Dendritic cell treated with granulocyte-macrophage colony-stimulating factor and Interleukin-4, amounts not matched to agents 40 ng/mL and 50 ng/mL, for 4 days (primary cell): ENCODE results near the gene CDC34.

Source experiments
- H3K27ac Mint-ChIP-seq: one replicate; pipeline ENCODE4 v1.8.0; 2022; ENCODE audit warnings: mild to moderate bottlenecking, mixed read lengths
- H3K27me3 Mint-ChIP-seq: one replicate; pipeline ENCODE4 v1.8.0; 2022; ENCODE audit warnings: mild to moderate bottlenecking, mixed read lengths
- H3K36me3 Mint-ChIP-seq: one replicate; pipeline ENCODE4 v1.8.0; 2022; ENCODE audit warnings: low read depth, mixed read lengths
- H3K4me1 Mint-ChIP-seq: one replicate; pipeline ENCODE4 v1.8.0; 2022; ENCODE audit warnings: low read depth, mixed read lengths
- H3K4me3 Mint-ChIP-seq: one replicate; pipeline ENCODE4 v1.8.0; 2022; ENCODE audit warnings: mild to moderate bottlenecking, moderate library complexity, mixed read lengths
- H3K9me3 Mint-ChIP-seq: one replicate; pipeline ENCODE4 v1.8.0; 2022; ENCODE audit warnings: mixed read lengths
- intact Hi-C: fragments of 100-400 bp; cut with micrococcal nuclease; formaldehyde crosslinking; loops from one replicate; pipeline ENCODE4 v1.15.0; 2022

CDC34 gene

DNA sequence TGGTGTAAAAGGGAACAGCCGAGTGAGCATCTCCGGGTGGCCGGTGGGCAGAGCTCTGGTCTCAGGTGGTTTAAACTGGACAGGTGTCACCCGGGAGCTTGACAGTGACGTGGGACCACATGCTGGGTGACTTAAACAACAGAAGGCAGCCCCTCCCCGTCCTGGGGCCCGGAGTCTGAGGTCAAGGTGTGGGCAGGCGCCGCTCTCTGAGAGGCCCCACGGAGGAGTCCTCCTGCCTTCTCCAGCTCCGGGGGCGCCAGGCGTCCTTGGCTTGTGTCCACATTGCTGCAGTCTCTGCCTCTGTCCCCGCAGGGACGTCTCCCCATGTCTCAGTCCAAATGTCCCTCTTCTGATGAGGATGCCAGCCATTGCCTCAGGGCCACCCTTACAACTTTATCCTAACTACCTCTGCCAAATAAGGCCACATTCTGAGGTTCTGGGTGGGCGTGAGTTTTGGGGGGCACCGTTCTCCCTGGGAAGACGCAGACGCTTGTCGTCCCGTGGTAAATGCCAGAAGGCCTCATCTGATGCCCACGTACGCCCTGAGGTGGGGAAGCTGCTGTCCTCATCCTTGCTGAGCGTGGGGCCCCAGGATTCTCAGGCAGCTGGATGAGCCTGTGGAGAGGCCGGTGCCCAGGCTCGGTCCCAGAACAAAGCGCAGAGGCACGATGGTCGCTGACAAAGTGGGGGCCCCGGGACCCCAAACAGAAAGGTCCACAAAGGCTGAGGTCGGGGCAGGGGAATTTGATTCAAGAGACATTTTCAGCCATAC lies 25.2 kb downstream of the CDC34 start:
- Mint-ChIP-seq H3K4me3 (peak overlapping the region; percentile 61), H3K36me3 (no peaks in the 10 kb centered on the region), H3K27ac (peak overlapping the region; percentile 87), H3K4me1 (peaks cover 37% of the 10 kb centered on the region), H3K27me3 (peaks cover 1% of the 10 kb centered on the region), H3K9me3 (no peaks in the 10 kb centered on the region)
- intact Hi-C loops: loop anchor here (2.0 kb wide), 1 partner anchor 16 kb away; the partner anchor contains the start of gene BSG

DNA sequence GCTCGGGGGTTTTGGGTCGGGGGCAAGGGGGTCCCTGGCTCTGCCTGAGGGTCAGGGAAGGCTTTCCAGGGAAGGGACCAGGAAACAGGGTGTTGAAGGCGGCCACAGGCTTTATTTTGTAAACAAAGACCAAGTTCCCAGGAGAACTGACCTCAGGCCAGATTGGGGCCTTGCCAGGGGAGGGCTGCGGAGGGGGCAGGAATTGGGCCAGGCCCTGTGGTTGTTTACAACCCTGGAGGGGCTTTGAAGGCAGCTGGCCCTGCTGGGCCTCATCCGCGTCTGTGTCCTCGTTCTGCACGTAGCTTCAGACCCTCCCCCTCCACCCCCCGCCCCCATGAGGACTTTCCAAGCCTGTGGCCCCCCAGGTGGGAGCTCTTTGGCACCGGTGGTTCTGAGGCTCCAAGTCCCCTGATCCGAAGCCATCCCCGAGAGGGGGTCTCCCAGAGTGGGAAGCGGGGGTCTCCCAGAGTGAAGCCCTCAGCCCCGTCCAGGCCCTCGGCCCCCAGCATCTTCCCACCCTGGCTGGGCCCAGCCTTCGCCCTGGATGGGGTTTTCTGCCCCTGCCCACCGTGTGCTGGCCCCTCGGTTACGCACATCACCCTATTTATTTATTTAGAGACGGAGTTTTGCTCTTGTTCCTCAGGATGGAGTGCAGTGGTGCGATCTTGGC lies 27.3 kb downstream of the CDC34 start:
- peaks cover 1% of the 10 kb centered on the region for H3K27me3 Mint-ChIP-seq
- H3K4me1 Mint-ChIP-seq: peaks cover 35% of the 10 kb centered on the region
- H3K36me3 Mint-ChIP-seq: peaks cover 14% of the 10 kb centered on the region
- peak overlapping the region; percentile 7 for H3K27ac Mint-ChIP-seq
- no peaks in the 10 kb centered on the region for H3K9me3 Mint-ChIP-seq
- intact Hi-C loops: no loop called here
- no peak overlapping the region for H3K4me3 Mint-ChIP-seq

DNA sequence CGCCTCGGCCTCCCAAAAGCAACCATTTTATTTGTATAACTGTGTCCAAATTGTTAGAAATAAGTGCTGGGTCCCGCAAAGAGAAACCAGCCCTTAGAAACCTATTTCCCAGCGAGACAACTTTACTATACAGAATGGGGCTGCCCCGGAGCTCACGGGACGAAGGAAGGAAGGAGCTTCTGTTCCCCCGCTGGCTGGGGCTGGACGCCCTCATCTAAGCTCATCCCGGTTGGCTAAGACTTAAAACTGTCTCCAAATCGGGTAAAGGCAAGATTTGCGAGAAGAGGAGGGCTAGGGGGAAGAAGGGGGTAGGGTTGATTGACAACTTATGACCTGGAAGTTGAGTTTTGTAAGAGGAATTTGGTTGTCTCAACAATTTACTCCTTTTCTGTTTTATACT lies 28.6 kb downstream of the CDC34 start:
- H3K9me3 Mint-ChIP-seq: no peaks in the 10 kb centered on the region
- peaks cover 1% of the 10 kb centered on the region for H3K27me3 Mint-ChIP-seq
- H3K4me3 Mint-ChIP-seq: no peak overlapping the region
- peaks cover 14% of the 10 kb centered on the region for H3K36me3 Mint-ChIP-seq
- H3K4me1 Mint-ChIP-seq: peaks cover 30% of the 10 kb centered on the region
- H3K27ac Mint-ChIP-seq: peak overlapping the region; percentile 7
- intact Hi-C loops: no loop called here

DNA sequence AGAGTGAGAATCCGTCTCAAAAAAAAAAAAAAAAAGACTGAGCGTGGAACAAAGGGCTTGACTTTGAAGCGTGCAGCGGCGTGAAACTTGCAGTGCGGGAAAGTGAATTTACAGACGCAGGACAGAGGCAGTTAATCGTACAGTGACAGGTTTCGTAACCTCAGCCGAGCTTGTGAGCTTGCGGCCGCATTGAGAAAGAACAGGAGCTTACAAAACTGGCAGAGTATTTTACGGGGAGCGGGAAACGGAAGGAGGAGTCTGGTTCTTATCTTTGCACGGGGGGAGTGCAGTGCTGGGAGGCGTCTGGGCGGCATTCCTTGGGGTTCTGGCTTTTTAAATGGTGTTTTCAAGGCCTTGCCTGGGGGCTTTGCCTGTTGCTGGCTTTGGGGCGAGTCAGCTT lies 34.8 kb downstream of the CDC34 start:
- H3K27me3 Mint-ChIP-seq: no peaks in the 10 kb centered on the region
- H3K36me3 Mint-ChIP-seq: peaks cover 19% of the 10 kb centered on the region
- H3K4me3 Mint-ChIP-seq: peak overlapping the region; percentile 64
- H3K9me3 Mint-ChIP-seq: no peaks in the 10 kb centered on the region
- intact Hi-C loops: no loop called here
- H3K27ac Mint-ChIP-seq: peak overlapping the region; percentile 73
- H3K4me1 Mint-ChIP-seq: peaks cover 33% of the 10 kb centered on the region

DNA sequence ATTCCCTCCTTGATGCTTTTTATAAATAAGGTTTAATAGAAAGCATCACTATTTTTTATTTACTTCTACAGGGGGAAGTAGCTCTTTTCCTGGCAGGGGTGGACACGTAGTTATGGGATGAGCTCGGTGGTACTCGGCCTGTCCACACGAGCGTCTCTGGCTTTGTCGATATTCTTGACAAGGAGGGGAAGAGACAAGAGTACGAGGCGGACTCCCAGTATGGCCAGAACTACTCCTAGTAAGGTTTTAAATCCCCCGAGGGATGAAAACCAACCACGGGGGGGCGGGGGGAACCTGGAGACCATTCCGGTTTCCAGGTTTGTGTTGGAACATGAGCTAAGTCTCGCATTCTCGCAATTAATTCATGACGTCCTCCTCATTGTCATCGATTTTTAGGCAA lies 35.3 kb downstream of the CDC34 start:
- Mint-ChIP-seq H3K4me1 (peaks cover 35% of the 10 kb centered on the region), H3K27me3 (no peaks in the 10 kb centered on the region), H3K27ac (peak overlapping the region; percentile 73), H3K36me3 (peaks cover 21% of the 10 kb centered on the region), H3K9me3 (no peaks in the 10 kb centered on the region), H3K4me3 (peak overlapping the region; percentile 64)
- intact Hi-C loops: no loop called here

DNA sequence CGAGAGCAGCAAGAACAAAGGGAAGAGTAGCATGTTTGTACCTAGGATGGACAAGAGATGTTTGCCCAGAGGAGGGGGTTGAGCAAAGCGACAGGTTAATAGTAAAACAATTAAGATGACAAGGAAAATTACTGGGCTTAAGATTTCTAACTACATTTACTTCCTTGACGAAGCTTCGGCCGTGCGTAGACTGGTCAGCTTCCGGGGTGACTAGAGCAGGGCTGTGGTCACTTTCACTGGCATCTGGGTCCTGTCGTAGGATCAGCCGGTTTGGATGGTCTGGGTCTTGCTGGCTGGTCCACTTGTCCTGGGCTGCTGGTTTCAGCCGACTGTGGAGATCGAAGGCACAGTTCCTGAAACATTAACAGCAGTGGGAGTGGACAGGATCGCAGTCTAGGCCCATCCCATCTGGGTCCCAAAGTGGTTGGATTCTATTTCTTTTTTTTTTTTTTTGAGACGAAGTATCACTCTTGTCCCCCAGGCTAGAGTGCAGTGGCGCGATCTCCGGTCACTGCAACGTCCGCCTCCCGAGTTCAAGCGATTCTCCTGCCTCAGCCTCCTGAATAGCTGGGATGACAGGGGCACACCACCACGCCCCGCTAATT lies 35.8 kb downstream of the CDC34 start:
- Mint-ChIP-seq H3K36me3 (peaks cover 20% of the 10 kb centered on the region), H3K9me3 (no peaks in the 10 kb centered on the region), H3K27ac (peak overlapping the region; percentile 73), H3K4me1 (peaks cover 40% of the 10 kb centered on the region), H3K4me3 (peak overlapping the region; percentile 64), H3K27me3 (no peaks in the 10 kb centered on the region)
- intact Hi-C loops: no loop called here

DNA sequence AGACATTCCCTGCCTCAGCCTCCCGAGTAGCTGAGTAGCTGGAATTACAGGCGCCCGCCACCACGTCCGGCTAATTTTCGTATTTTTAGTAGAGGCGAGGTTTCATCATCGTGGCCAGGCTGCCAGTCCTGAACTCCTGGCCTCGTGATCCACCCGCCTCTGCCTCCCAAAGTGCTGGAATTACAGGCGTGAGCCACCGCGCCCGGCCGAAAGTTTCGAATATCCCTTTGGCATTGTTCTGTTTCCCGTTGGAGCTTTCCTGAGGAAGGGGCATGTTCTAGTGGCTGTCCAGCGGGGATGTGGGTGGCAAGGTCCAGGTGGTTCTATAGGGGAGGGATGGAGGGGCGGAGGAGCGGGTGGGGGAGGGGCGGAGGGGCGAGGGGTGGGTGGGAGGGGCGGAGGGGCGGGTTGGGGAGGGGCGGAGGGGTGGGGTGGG lies 38.7 kb downstream of the CDC34 start:
- H3K4me1 Mint-ChIP-seq: peaks cover 58% of the 10 kb centered on the region
- peaks cover 20% of the 10 kb centered on the region for H3K36me3 Mint-ChIP-seq
- intact Hi-C loops: loop anchor here (5.0 kb wide), 1 partner anchor 38 kb away; the partner anchor contains the start of gene CDC34
- H3K27me3 Mint-ChIP-seq: no peaks in the 10 kb centered on the region
- peak overlapping the region; percentile 32 for H3K4me3 Mint-ChIP-seq
- no peaks in the 10 kb centered on the region for H3K9me3 Mint-ChIP-seq
- H3K27ac Mint-ChIP-seq: peak overlapping the region; percentile 95

DNA sequence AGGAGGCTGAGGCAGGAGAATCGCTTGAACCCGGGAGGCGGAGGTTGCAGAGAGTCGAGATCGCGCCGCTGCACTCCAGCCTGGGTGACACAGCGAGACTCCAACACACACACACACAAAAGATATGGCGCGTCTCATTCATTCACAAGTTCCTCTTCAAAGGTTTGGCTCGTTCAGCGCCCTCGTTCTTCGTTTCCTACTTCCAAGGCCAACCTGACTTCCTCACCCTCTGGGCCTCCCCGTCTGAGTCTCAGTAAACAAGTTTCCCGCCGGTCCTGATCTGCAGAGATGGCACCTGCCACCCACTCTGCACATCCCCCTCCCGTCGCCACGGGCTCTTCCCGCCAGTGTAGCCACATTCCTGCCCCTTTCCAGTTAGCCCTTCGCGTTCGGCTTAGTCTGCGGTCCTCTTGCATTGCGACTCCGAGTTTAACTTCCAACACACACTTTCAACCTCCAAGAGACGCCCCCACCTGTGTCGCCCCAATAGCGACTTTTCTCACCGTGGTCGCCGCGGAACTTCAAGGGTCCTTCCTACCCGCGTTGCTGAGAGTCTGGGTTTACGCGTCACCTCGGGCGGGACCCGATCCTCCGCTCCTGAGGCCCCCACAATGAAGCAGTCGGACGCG lies 39.5 kb downstream of the CDC34 start:
- Mint-ChIP-seq H3K36me3 (peaks cover 25% of the 10 kb centered on the region), H3K4me1 (peaks cover 60% of the 10 kb centered on the region), H3K4me3 (peak overlapping the region; percentile 86), H3K27ac (peak overlapping the region; percentile 95), H3K27me3 (no peaks in the 10 kb centered on the region), H3K9me3 (no peaks in the 10 kb centered on the region)
- intact Hi-C loops: loop anchor here (5.0 kb wide), 1 partner anchor 39 kb away; the partner anchor contains the start of gene CDC34

DNA sequence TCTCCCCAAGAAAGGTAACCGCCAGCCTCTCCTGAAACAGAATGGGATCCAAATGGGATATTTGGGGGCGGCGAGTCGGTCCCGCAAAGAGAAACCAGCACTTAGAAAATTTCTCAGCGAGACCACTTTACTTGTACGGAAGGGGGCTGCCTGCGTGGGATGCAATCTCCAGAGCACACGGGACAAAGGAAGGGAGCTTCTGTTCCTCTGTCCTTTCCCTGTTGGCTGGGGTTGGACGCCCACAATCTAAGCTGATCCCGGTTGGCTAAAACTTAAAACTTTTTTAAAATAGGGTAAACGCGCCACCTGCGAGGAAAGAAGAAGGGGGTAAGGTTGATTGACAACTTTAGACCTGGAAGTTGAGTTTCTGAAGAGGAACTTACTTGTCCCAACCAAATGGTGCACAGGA lies 40.0 kb downstream of the CDC34 start:
- Mint-ChIP-seq H3K4me3 (peak overlapping the region; percentile 86), H3K9me3 (no peaks in the 10 kb centered on the region), H3K27ac (peak overlapping the region; percentile 95), H3K27me3 (no peaks in the 10 kb centered on the region), H3K36me3 (peaks cover 30% of the 10 kb centered on the region), H3K4me1 (peaks cover 61% of the 10 kb centered on the region)
- intact Hi-C loops: loop anchor here (5.0 kb wide), 1 partner anchor 39 kb away; the partner anchor contains the start of gene CDC34

DNA sequence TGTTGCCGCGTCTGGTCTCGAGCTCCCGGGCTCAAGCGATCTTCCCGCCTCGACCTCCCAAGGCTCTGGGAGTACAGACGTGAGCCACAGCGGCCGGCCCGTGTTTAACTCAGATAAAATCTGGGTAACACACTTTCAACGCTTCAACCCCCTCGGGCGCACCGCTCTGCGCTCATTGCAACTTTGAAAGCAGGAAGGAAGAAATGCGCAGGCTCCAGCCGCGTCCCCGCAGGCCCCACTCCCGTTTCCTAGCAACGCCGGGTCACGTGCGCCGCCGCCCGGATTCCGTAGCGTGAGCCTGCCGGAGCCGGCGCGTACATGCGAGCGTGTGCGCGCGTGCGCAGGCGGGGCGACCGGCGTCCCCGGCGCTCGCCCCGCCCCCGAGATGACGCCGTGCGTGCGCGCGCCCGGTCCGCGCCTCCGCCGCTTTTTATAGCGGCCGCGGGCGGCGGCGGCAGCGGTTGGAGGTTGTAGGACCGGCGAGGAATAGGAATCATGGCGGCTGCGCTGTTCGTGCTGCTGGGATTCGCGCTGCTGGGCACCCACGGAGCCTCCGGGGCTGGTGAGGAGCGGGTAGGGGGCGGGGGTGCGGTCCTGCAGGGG lies 40.7 kb downstream of the CDC34 start, which contains the start of gene BSG:
TSS of gene BSG (plus strand) at position 457 of the 603 bp plus-strand sequence. CDS start at position 496, 39 bp downstream.
- Mint-ChIP-seq H3K4me1 (peaks cover 61% of the 10 kb centered on the region), H3K27me3 (no peaks in the 10 kb centered on the region), H3K9me3 (no peaks in the 10 kb centered on the region), H3K4me3 (peak within 1 kb of the TSS; percentile 90), H3K36me3 (peaks cover 37% of the 10 kb centered on the region), H3K27ac (peak within 1 kb of the TSS; percentile 95)
- intact Hi-C loops: loop anchor here (2.0 to 5.0 kb wide), 2 partner anchors 15 to 40 kb away; partner anchors contain the start of gene CDC34

DNA sequence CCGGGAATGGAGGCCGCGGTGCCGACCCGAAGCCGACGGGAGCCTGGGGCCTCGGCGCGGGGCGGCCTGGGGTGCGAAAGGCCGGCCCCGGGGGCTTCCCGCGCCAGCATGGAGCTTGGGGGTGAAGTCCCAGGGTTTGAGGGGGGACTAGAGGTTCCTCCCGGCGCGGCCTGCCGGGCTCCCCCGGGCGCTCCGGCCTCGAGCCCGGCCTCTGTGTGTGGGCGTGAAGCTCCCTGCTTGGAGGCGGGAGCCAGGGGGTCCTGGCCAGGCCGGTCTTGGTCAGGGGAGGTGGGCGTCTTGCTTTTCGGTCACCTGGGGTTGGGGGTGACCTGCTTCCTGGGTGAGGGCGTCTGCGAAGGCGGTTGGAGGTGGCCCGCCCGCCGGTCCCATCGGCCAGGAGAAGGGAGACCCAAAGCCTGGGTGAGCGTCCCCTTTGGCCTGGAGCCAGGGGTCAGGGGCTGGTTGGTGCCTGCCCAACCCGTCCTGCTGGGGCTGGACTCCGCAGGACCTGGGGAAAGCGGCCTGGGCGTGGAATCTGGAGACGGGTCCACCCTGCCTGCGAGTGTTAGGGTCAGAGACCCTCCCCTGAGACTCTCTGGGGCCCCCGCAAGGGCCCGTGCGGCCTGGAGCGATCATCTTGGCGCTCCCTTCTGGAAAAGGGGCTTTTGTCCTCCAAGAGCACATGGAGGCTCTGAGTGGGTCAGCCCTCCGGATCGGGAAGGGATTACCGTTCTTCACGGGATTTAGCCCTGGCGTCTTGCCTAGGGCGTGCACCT lies 41.4 kb downstream of the CDC34 start:
- peaks cover 61% of the 10 kb centered on the region for H3K4me1 Mint-ChIP-seq
- intact Hi-C loops: loop anchor here (2.0 to 5.0 kb wide), 2 partner anchors 16 to 41 kb away; partner anchors contain the start of gene CDC34
- no peaks in the 10 kb centered on the region for H3K27me3 Mint-ChIP-seq
- no peaks in the 10 kb centered on the region for H3K9me3 Mint-ChIP-seq
- H3K4me3 Mint-ChIP-seq: peak overlapping the region; percentile 83
- H3K36me3 Mint-ChIP-seq: peaks cover 44% of the 10 kb centered on the region
- H3K27ac Mint-ChIP-seq: peak overlapping the region; percentile 95

DNA sequence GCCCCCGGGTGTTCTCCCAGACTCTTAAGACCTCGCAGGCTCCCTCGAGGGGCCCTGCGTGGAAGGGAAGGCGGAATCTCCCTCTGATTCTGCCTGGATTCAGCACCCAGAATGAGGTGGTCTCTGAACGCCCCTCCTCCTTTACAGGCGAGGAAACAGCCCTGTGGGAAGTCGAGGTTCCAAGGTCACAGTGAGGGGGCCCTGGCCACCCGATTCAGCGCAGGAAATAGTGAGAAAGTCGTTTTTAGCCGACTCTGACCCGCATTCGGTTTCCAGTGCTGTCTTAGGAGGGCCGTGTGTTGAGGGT lies 41.9 kb downstream of the CDC34 start:
- H3K4me3 Mint-ChIP-seq: peak overlapping the region; percentile 83
- no peaks in the 10 kb centered on the region for H3K9me3 Mint-ChIP-seq
- H3K36me3 Mint-ChIP-seq: peaks cover 49% of the 10 kb centered on the region
- peaks cover 64% of the 10 kb centered on the region for H3K4me1 Mint-ChIP-seq
- H3K27me3 Mint-ChIP-seq: no peaks in the 10 kb centered on the region
- peak overlapping the region; percentile 95 for H3K27ac Mint-ChIP-seq
- intact Hi-C loops: loop anchor here (2.0 to 5.0 kb wide), 2 partner anchors 17 to 41 kb away; partner anchors contain the start of gene CDC34
